ENCODE measurements around the gene CLDN14. TPM values are rescaled to one million over a fixed set of nuclear protein-coding genes. Genes with fewer than 3 reads are reported as not detected.
"Not testable (repeated sequence)": the region's sequence is repeated elsewhere in the genome, so short reads cannot be mapped to it uniquely, and the experiment has no call there.

The CLDN14 gene
- total and polyA plus RNA-seq, 4 experiments from 2014 or later, result not detected

DNA sequence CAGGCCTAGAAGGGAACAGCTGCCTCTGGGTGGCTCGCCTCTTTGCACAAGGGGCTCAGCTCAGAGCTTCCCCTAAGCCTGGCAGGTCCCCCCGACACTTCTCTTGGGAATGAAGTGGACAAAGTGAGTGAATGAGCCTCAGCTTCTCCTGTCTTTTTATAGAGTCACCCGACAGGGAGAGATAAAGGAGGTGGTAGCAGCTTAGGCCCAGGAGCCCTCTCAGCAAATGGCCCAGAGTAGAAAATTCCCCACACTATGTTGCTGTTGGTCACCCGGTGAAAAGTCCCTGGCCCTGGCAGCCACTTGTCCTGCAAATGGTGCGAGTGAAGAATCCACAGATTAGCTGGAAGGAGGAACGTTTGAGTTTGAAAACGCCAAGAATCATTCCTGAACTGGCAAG is 2.4 kb downstream of the CLDN14 start:
- peaks cover 0 to 3% (median 0%) of the 10 kb centered on the region in 8 donors for H3K9me3 Mint-ChIP-seq
- Histone ChIP-seq H3K4me3 (ENCODE audit: low read length in 2 of 2) (no peak overlapping the region), H3K27me3 (ENCODE audit: insufficient read depth, low read length) (no peaks in the 10 kb centered on the region), H3K27ac (ENCODE audit: low read depth, low read length) (no peak overlapping the region), H3K36me3 (ENCODE audit: insufficient read depth, low read length) (no peaks in the 10 kb centered on the region), H3K4me1 (ENCODE audit: insufficient read depth, low read length) (no peaks in the 10 kb centered on the region), H3K9me3 (ENCODE audit: control insufficient read depth in 1 of 2, low read length in 2 of 2) (no peaks in the 10 kb centered on the region)
- POLR2A ChIA-PET (ENCODE audit: partially characterized antibody), result no interaction called here
- no peaks in the 10 kb centered on the region for H3K36me3 Mint-ChIP-seq
- H3K27me3 Mint-ChIP-seq, result peaks cover 0 to 6% of the 10 kb centered on the region in 2 donors
- H3K27ac Mint-ChIP-seq, result no peak overlapping the region
- CTCF ChIA-PET (ENCODE audit: partially characterized antibody), result no interaction called here
- no peaks in the 10 kb centered on the region for H3K4me1 Mint-ChIP-seq
- H3K4me3 Mint-ChIP-seq, result no peak overlapping the region
- no peak for DNase-seq
- intact Hi-C loops (cut with micrococcal nuclease), result no loop called here

DNA sequence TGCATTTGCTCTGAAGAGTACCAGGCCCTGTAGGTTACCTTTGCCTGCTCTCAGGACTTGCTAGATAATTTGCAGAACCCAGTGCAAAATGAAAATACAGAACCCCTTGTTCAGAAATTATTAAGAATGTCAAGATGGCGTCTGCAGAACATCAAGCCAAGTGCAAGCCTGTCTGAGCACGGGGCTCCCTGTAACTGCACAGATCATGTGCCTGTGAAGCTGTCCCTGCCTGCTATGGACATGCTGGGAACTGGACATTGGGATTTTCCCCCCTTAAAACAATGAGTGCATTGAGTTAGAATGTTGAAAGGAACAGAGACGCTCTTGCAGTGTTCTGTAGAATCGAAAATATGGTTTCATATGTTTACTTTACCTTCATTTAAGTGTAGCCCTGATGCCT is 2.9 kb downstream of the CLDN14 start:
- intact Hi-C loops (cut with micrococcal nuclease), result no loop called here
- no peaks in the 10 kb centered on the region for H3K36me3 ChIP-seq (ENCODE audit: insufficient read depth, low read length)
- H3K4me3 Mint-ChIP-seq, result no peak overlapping the region
- no peaks in the 10 kb centered on the region for H3K9me3 ChIP-seq (ENCODE audit: control insufficient read depth in 1 of 2, low read length in 2 of 2)
- H3K4me1 Mint-ChIP-seq, result no peaks in the 10 kb centered on the region
- H3K9me3 Mint-ChIP-seq, result peaks cover 0 to 7% (median 0%) of the 10 kb centered on the region in 8 donors
- H3K4me1 ChIP-seq (ENCODE audit: insufficient read depth, low read length), result no peaks in the 10 kb centered on the region
- peaks cover 0 to 8% of the 10 kb centered on the region in 2 donors for H3K27me3 Mint-ChIP-seq
- H3K27ac Mint-ChIP-seq, result no peak overlapping the region
- no peaks in the 10 kb centered on the region for H3K27me3 ChIP-seq (ENCODE audit: insufficient read depth, low read length)
- ChIA-PET POLR2A (ENCODE audit: partially characterized antibody) (no interaction called here), CTCF (ENCODE audit: partially characterized antibody) (no interaction called here)
- no peaks in the 10 kb centered on the region for H3K36me3 Mint-ChIP-seq
- H3K4me3 ChIP-seq (ENCODE audit: low read length in 2 of 2), result no peak overlapping the region
- H3K27ac ChIP-seq (ENCODE audit: low read depth, low read length), result no peak overlapping the region
- no peak for DNase-seq

DNA sequence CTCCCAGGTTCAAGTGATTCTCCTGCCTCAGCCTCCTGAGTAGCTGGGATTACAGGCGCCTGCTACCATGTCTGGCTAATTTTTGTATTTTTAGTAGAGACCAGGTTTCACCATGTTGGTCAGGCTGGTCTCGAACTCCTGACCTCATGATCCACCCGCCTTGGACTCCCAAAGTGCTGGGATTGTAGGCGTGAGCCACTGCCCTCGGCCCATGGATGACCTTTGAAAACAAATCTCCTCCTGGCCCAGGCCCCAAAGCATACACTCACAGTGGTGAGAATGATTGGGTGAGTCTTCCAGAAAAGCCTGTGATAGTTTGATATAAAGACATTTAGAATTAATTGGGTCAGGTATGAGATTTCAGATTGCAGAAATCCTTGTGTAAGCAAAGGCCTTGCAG is 3.4 kb downstream of the CLDN14 start:
- H3K36me3 ChIP-seq (ENCODE audit: insufficient read depth, low read length); CTCF ChIA-PET (ENCODE audit: partially characterized antibody); H3K4me3 ChIP-seq (ENCODE audit: low read length in 2 of 2); H3K36me3 Mint-ChIP-seq; intact Hi-C loops (cut with micrococcal nuclease); DNase-seq; H3K4me3 Mint-ChIP-seq; H3K4me1 Mint-ChIP-seq; H3K27ac ChIP-seq (ENCODE audit: low read depth, low read length); H3K27me3 ChIP-seq (ENCODE audit: insufficient read depth, low read length); H3K4me1 ChIP-seq (ENCODE audit: insufficient read depth, low read length); POLR2A ChIA-PET (ENCODE audit: partially characterized antibody); H3K9me3 Mint-ChIP-seq; H3K9me3 ChIP-seq (ENCODE audit: control insufficient read depth in 1 of 2, low read length in 2 of 2); H3K27me3 Mint-ChIP-seq; H3K27ac Mint-ChIP-seq: not testable (repeated sequence)

DNA sequence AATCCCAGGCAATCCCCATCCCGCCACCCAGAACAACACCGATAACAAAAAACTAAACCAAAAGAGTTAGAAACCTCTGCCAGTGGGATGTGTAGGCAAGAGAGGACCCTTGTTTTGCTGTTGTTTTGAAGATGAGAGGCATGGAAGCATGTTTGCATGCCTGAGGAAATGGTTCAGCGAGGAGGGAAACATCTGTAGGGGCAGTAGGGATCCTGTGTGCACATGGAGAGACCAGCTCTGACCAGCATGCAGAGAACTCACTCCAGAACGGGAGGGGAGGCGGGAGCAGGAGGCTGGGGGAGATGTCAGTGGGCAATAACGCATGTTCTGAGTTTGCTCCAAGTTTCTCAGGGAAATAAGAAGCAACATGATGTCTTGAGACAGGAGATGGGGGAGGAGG is 5.3 kb downstream of the CLDN14 start:
- H3K4me1 Mint-ChIP-seq, result no peaks in the 10 kb centered on the region
- Histone ChIP-seq H3K4me3 (ENCODE audit: low read length in 2 of 2) (no peak overlapping the region), H3K36me3 (ENCODE audit: insufficient read depth, low read length) (no peaks in the 10 kb centered on the region), H3K4me1 (ENCODE audit: insufficient read depth, low read length) (no peaks in the 10 kb centered on the region), H3K27ac (ENCODE audit: low read depth, low read length) (no peak overlapping the region), H3K9me3 (ENCODE audit: control insufficient read depth in 1 of 2, low read length in 2 of 2) (no peaks in the 10 kb centered on the region), H3K27me3 (ENCODE audit: insufficient read depth, low read length) (no peaks in the 10 kb centered on the region)
- DNase-seq, result no peak
- intact Hi-C loops (cut with micrococcal nuclease), result no loop called here
- H3K9me3 Mint-ChIP-seq, result peaks cover 0 to 8% (median 1%) of the 10 kb centered on the region in 8 donors
- ChIA-PET CTCF (ENCODE audit: partially characterized antibody) (no interaction called here), POLR2A (ENCODE audit: partially characterized antibody) (no interaction called here)
- H3K27me3 Mint-ChIP-seq, result peaks cover 4 to 9% of the 10 kb centered on the region in 2 donors
- H3K27ac Mint-ChIP-seq, result no peak overlapping the region
- no peak overlapping the region for H3K4me3 Mint-ChIP-seq
- no peaks in the 10 kb centered on the region for H3K36me3 Mint-ChIP-seq

DNA sequence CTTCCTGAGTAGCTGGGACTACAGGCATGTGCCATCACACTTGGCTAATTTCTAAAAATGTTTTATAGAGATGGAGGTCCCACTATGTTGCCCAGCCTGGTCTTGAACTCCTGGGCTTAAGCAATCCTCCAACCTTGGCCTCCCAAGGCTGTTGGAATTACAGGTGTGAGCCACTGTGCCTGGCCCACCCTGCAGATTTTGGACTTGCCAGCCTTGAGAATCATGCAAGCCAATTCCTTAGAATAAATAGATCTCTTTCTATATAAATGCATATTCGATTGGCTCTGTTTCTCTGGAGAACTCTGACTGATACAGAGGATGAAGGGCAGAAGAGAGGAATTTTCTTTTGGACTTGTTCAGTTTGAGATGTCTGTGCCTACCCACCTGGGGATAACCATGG is 6.7 kb downstream of the CLDN14 start:
- Mint-ChIP-seq H3K27me3 (peaks cover 5 to 9% of the 10 kb centered on the region in 2 donors), H3K4me1 (no peaks in the 10 kb centered on the region), H3K27ac (no peak overlapping the region), H3K9me3 (peaks cover 0 to 8% (median 1%) of the 10 kb centered on the region in 8 donors), H3K36me3 (no peaks in the 10 kb centered on the region), H3K4me3 (no peak overlapping the region)
- no peaks in the 10 kb centered on the region for H3K4me1 ChIP-seq (ENCODE audit: insufficient read depth, low read length)
- POLR2A ChIA-PET (ENCODE audit: partially characterized antibody), result no interaction called here
- no peaks in the 10 kb centered on the region for H3K9me3 ChIP-seq (ENCODE audit: control insufficient read depth in 1 of 2, low read length in 2 of 2)
- H3K27ac ChIP-seq (ENCODE audit: low read depth, low read length), result no peak overlapping the region
- H3K36me3 ChIP-seq (ENCODE audit: insufficient read depth, low read length), result no peaks in the 10 kb centered on the region
- intact Hi-C loops (cut with micrococcal nuclease), result no loop called here
- no peak overlapping the region for H3K4me3 ChIP-seq (ENCODE audit: low read length in 2 of 2)
- CTCF ChIA-PET (ENCODE audit: partially characterized antibody), result no interaction called here
- DNase-seq, result no peak
- no peaks in the 10 kb centered on the region for H3K27me3 ChIP-seq (ENCODE audit: insufficient read depth, low read length)

DNA sequence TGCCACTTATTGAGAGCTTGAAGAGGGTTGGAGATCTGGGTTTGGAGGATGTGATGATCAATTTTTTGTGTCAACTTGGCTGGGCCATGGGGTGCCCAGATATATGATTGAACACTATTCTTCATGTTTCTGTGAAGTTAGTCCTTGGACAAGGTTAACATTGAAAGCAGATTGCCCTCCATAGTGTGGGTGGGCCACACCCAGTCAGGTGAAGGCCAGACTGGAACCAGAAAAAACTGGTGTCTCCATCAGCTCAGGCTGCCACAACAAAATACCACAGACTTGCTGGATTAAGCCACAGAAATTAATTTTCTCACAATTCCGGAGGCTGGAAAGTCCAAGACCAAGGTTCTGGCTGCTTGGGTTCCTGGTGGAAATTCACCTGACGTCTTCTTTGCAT is 7.5 kb downstream of the CLDN14 start:
- H3K4me3 Mint-ChIP-seq, result no peak overlapping the region

DNA sequence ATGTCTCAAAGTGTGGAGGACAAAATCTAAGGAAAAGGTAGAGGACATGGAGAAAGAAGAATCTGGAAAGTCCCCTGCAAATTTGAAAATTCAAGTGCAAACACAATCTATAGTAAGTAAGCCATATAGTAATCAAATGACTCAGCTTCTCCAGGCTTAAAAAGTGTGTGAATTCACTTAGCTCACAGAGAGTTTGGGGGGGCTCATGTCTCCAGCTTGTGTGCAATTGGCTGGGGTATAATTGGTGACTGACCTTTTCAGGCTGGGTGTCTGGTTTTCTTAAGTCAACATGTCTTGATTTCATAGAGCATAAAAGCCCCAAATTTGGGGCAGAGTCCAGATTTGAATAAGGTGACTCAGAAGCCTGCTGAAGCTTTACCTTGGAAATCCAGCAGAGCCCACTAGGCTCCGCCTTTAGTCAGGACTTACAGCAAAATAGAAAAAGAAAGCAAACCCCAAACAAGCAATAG is 8.6 kb downstream of the CLDN14 start:
- CTCF ChIA-PET (ENCODE audit: partially characterized antibody), result no interaction called here
- peak overlapping the region in 1 of 8 donors; percentile 67 for H3K4me3 Mint-ChIP-seq
- H3K4me1 ChIP-seq (ENCODE audit: insufficient read depth, low read length), result no peaks in the 10 kb centered on the region
- H3K36me3 Mint-ChIP-seq, result no peaks in the 10 kb centered on the region
- no peak overlapping the region for H3K27ac Mint-ChIP-seq
- H3K27me3 ChIP-seq (ENCODE audit: insufficient read depth, low read length), result no peaks in the 10 kb centered on the region
- no peak overlapping the region for H3K27ac ChIP-seq (ENCODE audit: low read depth, low read length)
- peaks cover 5 to 8% of the 10 kb centered on the region in 2 donors for H3K27me3 Mint-ChIP-seq
- H3K4me3 ChIP-seq (ENCODE audit: low read length in 2 of 2), result no peak overlapping the region
- no peak for DNase-seq
- H3K9me3 Mint-ChIP-seq, result peaks cover 0 to 8% (median 1%) of the 10 kb centered on the region in 8 donors
- no peaks in the 10 kb centered on the region for H3K36me3 ChIP-seq (ENCODE audit: insufficient read depth, low read length)
- POLR2A ChIA-PET (ENCODE audit: partially characterized antibody), result no interaction called here
- H3K9me3 ChIP-seq (ENCODE audit: control insufficient read depth in 1 of 2, low read length in 2 of 2), result no peaks in the 10 kb centered on the region
- no peaks in the 10 kb centered on the region for H3K4me1 Mint-ChIP-seq
- intact Hi-C loops (cut with micrococcal nuclease), result no loop called here

More for the DNA sequence above, 7.5 kb downstream of the CLDN14 start:
- Mint-ChIP-seq H3K4me1 (no peaks in the 10 kb centered on the region), H3K27ac (no peak overlapping the region), H3K36me3 (no peaks in the 10 kb centered on the region), H3K27me3 (peaks cover 5 to 8% of the 10 kb centered on the region in 2 donors), H3K9me3 (peaks cover 0 to 8% (median 1%) of the 10 kb centered on the region in 8 donors)
- Histone ChIP-seq H3K36me3 (ENCODE audit: insufficient read depth, low read length) (no peaks in the 10 kb centered on the region), H3K27ac (ENCODE audit: low read depth, low read length) (no peak overlapping the region), H3K4me3 (ENCODE audit: low read length in 2 of 2) (no peak overlapping the region), H3K27me3 (ENCODE audit: insufficient read depth, low read length) (no peaks in the 10 kb centered on the region), H3K4me1 (ENCODE audit: insufficient read depth, low read length) (no peaks in the 10 kb centered on the region), H3K9me3 (ENCODE audit: control insufficient read depth in 1 of 2, low read length in 2 of 2) (no peaks in the 10 kb centered on the region)
- ChIA-PET POLR2A (ENCODE audit: partially characterized antibody) (no interaction called here), CTCF (ENCODE audit: partially characterized antibody) (no interaction called here)
- no peak for DNase-seq
- intact Hi-C loops (cut with micrococcal nuclease), result no loop called here

DNA sequence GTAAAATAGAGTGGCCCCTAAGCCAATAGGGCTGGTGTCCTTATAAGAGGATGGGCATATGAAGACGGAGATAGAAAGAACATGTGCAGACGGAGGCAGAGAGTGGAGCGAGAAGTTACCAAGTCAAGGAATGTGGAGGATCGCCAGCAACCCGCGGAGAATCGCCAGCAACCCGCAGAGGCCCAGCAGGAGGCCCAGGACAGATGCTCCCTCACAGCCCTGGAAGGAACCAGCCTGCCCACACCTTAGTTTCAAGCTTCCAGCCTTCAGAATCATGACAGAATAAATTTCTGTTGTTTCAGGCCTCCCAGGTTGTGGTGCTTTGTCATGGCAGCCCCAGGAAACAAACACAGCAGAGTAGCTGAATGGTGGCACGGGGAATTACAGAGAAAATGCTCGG is 9.6 kb downstream of the CLDN14 start:
- Histone ChIP-seq H3K27ac (ENCODE audit: low read depth, low read length) (no peak overlapping the region), H3K27me3 (ENCODE audit: insufficient read depth, low read length) (no peaks in the 10 kb centered on the region), H3K36me3 (ENCODE audit: insufficient read depth, low read length) (no peaks in the 10 kb centered on the region), H3K4me1 (ENCODE audit: insufficient read depth, low read length) (no peaks in the 10 kb centered on the region), H3K4me3 (ENCODE audit: low read length in 2 of 2) (no peak overlapping the region), H3K9me3 (ENCODE audit: control insufficient read depth in 1 of 2, low read length in 2 of 2) (no peaks in the 10 kb centered on the region)
- CTCF ChIA-PET (ENCODE audit: partially characterized antibody), result no interaction called here
- no peaks in the 10 kb centered on the region for H3K36me3 Mint-ChIP-seq
- no peak for DNase-seq
- H3K9me3 Mint-ChIP-seq, result peaks cover 0 to 8% (median 1%) of the 10 kb centered on the region in 8 donors
- peaks cover 7 to 8% of the 10 kb centered on the region in 2 donors for H3K27me3 Mint-ChIP-seq
- H3K4me1 Mint-ChIP-seq, result no peaks in the 10 kb centered on the region
- no peak overlapping the region for H3K4me3 Mint-ChIP-seq
- intact Hi-C loops (cut with micrococcal nuclease), result no loop called here
- H3K27ac Mint-ChIP-seq, result no peak overlapping the region
- POLR2A ChIA-PET (ENCODE audit: partially characterized antibody), result no interaction called here
